NCI-H1092 treated with DMSO at 0.1 percent for 48 hours (cell line): ENCODE results near the gene SH3BP1.

Source experiments
- DNase-seq: peaks from one replicate; lab custom pipeline; 2025; lab: John Stamatoyannopoulos, UW

SH3BP1 gene

GRCh38 chr22:37659066-37659896 lies 19.8 kb downstream of the SH3BP1 start:
- DNase-seq: peak; percentile 9

- DNase-seq: no peak
Measured at GRCh38 chr22:37659897-37660708, 20.6 kb downstream of the SH3BP1 start.

- DNase-seq: no peak
Measured at GRCh38 chr22:37660709-37661045, 21.2 kb downstream of the SH3BP1 start.

GRCh38 chr22:37661160-37661924 lies 21.9 kb downstream of the SH3BP1 start:
- DNase-seq: peak; percentile 43

- DNase-seq: no peak
Measured at GRCh38 chr22:37662039-37662438, 22.6 kb downstream of the SH3BP1 start.

- no peak for DNase-seq
Measured at GRCh38 chr22:37663521-37664140, 24.2 kb downstream of the SH3BP1 start.

- no peak for DNase-seq
Measured at GRCh38 chr22:37664249-37665101, 25.0 kb downstream of the SH3BP1 start.

- no peak for DNase-seq
Measured at GRCh38 chr22:37665487-37665886, 26.0 kb downstream of the SH3BP1 start.

- DNase-seq: no peak
Measured at GRCh38 chr22:37669586-37669985, 30.1 kb downstream of the SH3BP1 start.

GRCh38 chr22:37672206-37672919 lies 32.9 kb downstream of the SH3BP1 start:
- no peak for DNase-seq

GRCh38 chr22:37672920-37673455 lies 33.5 kb downstream of the SH3BP1 start:
- no peak for DNase-seq

GRCh38 chr22:37674248-37674647 lies 34.8 kb downstream of the SH3BP1 start:
- DNase-seq: no peak

- peak; percentile 26 for DNase-seq
Measured at GRCh38 chr22:37674951-37675929, 35.8 kb downstream of the SH3BP1 start, which contains the start of gene LGALS1. LGALS1 (plus strand) TSS chr22:37675636; CDS start chr22:37675703, 67 bp downstream.

- no peak for DNase-seq
Measured at GRCh38 chr22:37675930-37676735, 36.7 kb downstream of the SH3BP1 start.

- DNase-seq: no peak
Measured at GRCh38 chr22:37676736-37677492, 37.4 kb downstream of the SH3BP1 start.

- DNase-seq: no peak
Measured at GRCh38 chr22:37677493-37677974, 38.1 kb downstream of the SH3BP1 start.

- DNase-seq: no peak
Measured at GRCh38 chr22:37678372-37678771, 38.9 kb downstream of the SH3BP1 start.
